Measurements from ENCODE around the gene MRPS12.

Gene MRPS12

GRCh38 chr19:38977445-38978325 is 46.9 kb downstream of the MRPS12 start:
- DNase-seq = peak; percentile 13

GRCh38 chr19:38978326-38978689 is 47.6 kb downstream of the MRPS12 start:
- no peak for DNase-seq

DNA sequence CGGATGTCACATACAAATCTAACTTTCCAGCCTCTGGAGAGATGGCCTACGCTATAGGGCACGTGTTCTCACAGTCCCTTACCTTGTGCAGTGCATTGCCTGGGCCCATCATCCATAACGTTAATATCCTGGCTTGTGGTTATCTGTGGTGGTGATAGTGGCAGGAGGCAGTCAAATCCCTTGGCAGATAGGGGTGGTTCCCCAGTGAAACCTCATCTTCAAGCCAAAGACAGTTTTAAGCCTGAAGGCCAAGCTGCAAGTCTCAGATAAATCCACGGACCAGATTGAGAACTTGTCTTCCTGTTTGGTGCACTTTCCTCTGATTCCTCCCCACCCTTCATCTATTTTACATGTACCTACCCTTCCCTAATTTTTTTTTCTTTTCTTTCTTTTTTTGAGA is 49.1 kb downstream of the MRPS12 start:
- no peak for DNase-seq

DNA sequence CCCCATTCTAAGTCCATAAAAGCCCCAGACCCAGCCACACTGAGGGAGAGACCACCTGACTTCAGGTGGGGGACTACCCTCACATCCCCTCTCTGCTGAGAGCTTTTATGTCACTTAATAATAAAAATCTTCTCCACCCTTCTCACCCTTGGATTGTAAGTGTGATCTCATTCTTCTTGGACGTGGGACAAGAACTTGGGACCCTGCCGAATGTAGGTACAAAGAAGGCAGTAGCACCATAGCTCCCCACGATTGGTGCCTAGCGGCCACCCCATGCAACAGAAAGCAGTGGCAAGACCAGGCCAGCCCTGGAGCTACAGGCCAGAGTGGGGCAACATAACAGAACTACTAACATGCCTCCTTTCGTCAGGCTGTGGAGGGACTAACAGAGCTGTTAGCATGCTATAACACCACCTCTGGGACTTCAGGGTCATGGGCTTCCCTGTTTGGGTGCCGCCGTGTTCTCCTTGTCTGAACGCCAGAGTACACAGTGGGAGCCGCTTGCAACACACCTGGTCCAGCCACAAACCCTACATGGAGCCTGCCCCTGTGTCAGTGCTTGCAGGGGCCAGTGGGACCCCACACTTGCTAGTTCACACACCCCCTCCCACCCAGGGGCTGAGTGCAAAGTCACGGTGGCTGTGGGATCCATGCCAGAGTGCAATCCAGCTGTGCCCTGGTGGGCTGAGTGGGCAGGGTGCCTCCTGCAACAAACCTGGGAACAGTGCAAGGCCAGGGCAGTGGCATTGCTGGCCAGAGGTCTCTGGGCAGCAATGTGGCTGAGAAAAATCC is 50.0 kb downstream of the MRPS12 start:
- no peak for DNase-seq
